H1 (cell line): ENCODE results near the gene HES1. TPM values are rescaled to one million over a fixed set of nuclear protein-coding genes. Genes with fewer than 3 reads are reported as not detected.
"Not testable (repeated sequence)": the region's sequence is repeated elsewhere in the genome, so short reads cannot be mapped to it uniquely, and the experiment has no call there.

Source experiments
- CTCF ChIA-PET: fragments of 300-600 bp; sonication (Branson Sonifier 250); formaldehyde crosslinking; loops from one replicate; lab custom pipeline; 2021; ENCODE audit not compliant: partially characterized antibody; lab: Charles Lee
- POLR2A ChIA-PET: fragments of 300-600 bp; sonication (Branson Sonifier 250); formaldehyde crosslinking; loops from one replicate; lab custom pipeline; 2021; ENCODE audit warnings: inconsistent platforms; ENCODE audit not compliant: partially characterized antibody; lab: Charles Lee
- DNase-seq, 2 experiments: peaks; one replicate each; pipeline versions ENCODE4 v3.0.0 to v3.0.0-alpha.2; 2010 to 2022; ENCODE audit warnings: low spot score in 2 of 2, low read depth in 1 of 2, mixed read lengths in 1 of 2
- FAIRE-seq: peaks from 2 replicates; lab custom pipeline; 2011; peaks lifted over from hg19 to GRCh38; lab: Jason Lieb, UNC
- H2AFZ ChIP-seq: 2 replicates; pipeline ENCODE4 v1.8.1; 2012; ENCODE audit warnings: low read length, inconsistent platforms
- H2AK5ac ChIP-seq: 2 replicates; pipeline ENCODE4 v1.6.1; 2013; ENCODE audit warnings: low read depth, low read length
- H2BK120ac ChIP-seq: replicated peaks from 2 replicates; pipeline ENCODE3; 2013; ENCODE audit warnings: low read depth, low read length, inconsistent platforms
- H2BK12ac ChIP-seq: 2 replicates; pipeline ENCODE4 v1.6.1; 2013; ENCODE audit warnings: low read depth, low read length
- H2BK15ac ChIP-seq: 2 replicates; pipeline ENCODE4 v1.6.1; 2013; ENCODE audit warnings: low read length
- H2BK20ac ChIP-seq: 2 replicates; pipeline ENCODE4 v1.6.1; 2013; ENCODE audit warnings: low read length
- H2BK5ac ChIP-seq: 2 replicates; pipeline ENCODE4 v1.6.1; 2013; ENCODE audit warnings: low read depth, low read length
- H3K14ac ChIP-seq: 2 replicates; pipeline ENCODE4 v1.6.1; 2013; ENCODE audit warnings: inconsistent platforms; ENCODE audit not compliant: insufficient read length
- H3K18ac ChIP-seq: 2 replicates; pipeline ENCODE4 v1.6.1; 2013; ENCODE audit warnings: low read length; ENCODE audit errors: extremely low read depth
- H3K23ac ChIP-seq: 2 replicates; pipeline ENCODE4 v1.6.1; 2013; ENCODE audit warnings: inconsistent platforms; ENCODE audit not compliant: insufficient read length
- H3K23me2 ChIP-seq: 2 replicates; pipeline ENCODE4 v1.6.1; 2013; ENCODE audit warnings: low read depth, low read length
- H3K27ac ChIP-seq: 2 replicates; pipeline ENCODE4 v1.6.1; 2011; ENCODE audit warnings: low read depth, low read length, inconsistent platforms
- H3K27me3 ChIP-seq, 4 experiments: replicated peaks in 1 of 4; 1 replicate in 1 of 4; 2 replicates in 3 of 4; pipeline versions ENCODE4 v1.6.1 to v1.8.1; 2011 to 2013; ENCODE audit warnings: low read length in 3 of 4, mild to moderate bottlenecking in 3 of 4, inconsistent platforms in 2 of 4, mixed read lengths in 2 of 4, moderate library complexity in 1 of 4; ENCODE audit not compliant: control insufficient read depth in 3 of 4, insufficient read depth in 3 of 4; ENCODE audit errors: extremely low read depth in 1 of 4
- H3K36me3 ChIP-seq, 4 experiments: 2 replicates each; pipeline versions ENCODE4 v1.6.1 to v1.8.1; 2011 to 2013; ENCODE audit warnings: mild to moderate bottlenecking in 4 of 4, low read length in 3 of 4, moderate library complexity in 2 of 4, control low read depth in 1 of 4, inconsistent platforms in 1 of 4; ENCODE audit not compliant: insufficient read depth in 4 of 4, control insufficient read depth in 2 of 4
- H3K4ac ChIP-seq: replicated peaks from 2 replicates; pipeline ENCODE3; 2013; ENCODE audit warnings: low read length, low read depth, mixed read lengths, inconsistent platforms; ENCODE audit not compliant: insufficient read length
- H3K4me1 ChIP-seq, 4 experiments: replicated peaks in 1 of 4; 1 replicate in 1 of 4; 2 replicates in 3 of 4; pipeline versions ENCODE4 v1.6.1 to v1.8.1; 2011 to 2013; ENCODE audit warnings: low read length in 3 of 4, inconsistent platforms in 2 of 4, mixed read lengths in 1 of 4; ENCODE audit not compliant: insufficient read depth in 4 of 4, control insufficient read depth in 3 of 4
- H3K4me2 ChIP-seq, 2 experiments: 2 replicates each; pipeline versions ENCODE4 v1.6.1 to v1.8.1; 2011 to 2013; ENCODE audit warnings: low read depth in 2 of 2, low read length in 2 of 2, control low read depth in 1 of 2, inconsistent platforms in 1 of 2, mild to moderate bottlenecking in 1 of 2; ENCODE audit not compliant: insufficient read depth in 1 of 2
- H3K4me3 ChIP-seq, 4 experiments: fragments of 200-600, 300-600 bp in 1 of 4; sonication (generic), shearing (Covaris generic), sonication (Bioruptor Twin) in 1 of 4; 2 replicates each; pipeline versions ENCODE4 v1.5.1 to v1.8.1; 2011 to 2016; ENCODE audit warnings: low read length in 4 of 4, low read depth in 3 of 4, control low read depth in 2 of 4, inconsistent platforms in 2 of 4, mild to moderate bottlenecking in 2 of 4, mixed read lengths in 1 of 4, moderate library complexity in 1 of 4; ENCODE audit not compliant: insufficient read depth in 2 of 4; ENCODE audit errors: extremely low read depth in 1 of 4
- H3K56ac ChIP-seq: replicated peaks from 2 replicates; pipeline ENCODE3; 2013; ENCODE audit warnings: low read depth, mild to moderate bottlenecking, mixed read lengths, low read length, inconsistent platforms; ENCODE audit not compliant: insufficient read length
- H3K79me1 ChIP-seq: 2 replicates; pipeline ENCODE4 v1.6.1; 2013; ENCODE audit warnings: low read depth, low read length, control low read depth
- H3K79me2 ChIP-seq, 2 experiments: 2 replicates each; pipeline versions ENCODE4 v1.6.1 to v1.8.1; 2012 to 2013; ENCODE audit warnings: low read length in 2 of 2, mild to moderate bottlenecking in 2 of 2, inconsistent platforms in 1 of 2; ENCODE audit not compliant: insufficient read depth in 2 of 2, control insufficient read depth in 1 of 2
- H3K9ac ChIP-seq, 4 experiments: replicated peaks in 1 of 4; 1 replicate in 1 of 4; 2 replicates in 3 of 4; pipeline versions ENCODE4 v1.6.1 to v1.8.1; 2011 to 2013; ENCODE audit warnings: low read depth in 3 of 4, low read length in 3 of 4, control low read depth in 2 of 4, mild to moderate bottlenecking in 2 of 4, moderate library complexity in 2 of 4, inconsistent platforms in 1 of 4; ENCODE audit errors: extremely low read depth in 1 of 4
- H3K9me3 ChIP-seq, 2 experiments: 2 replicates each; pipeline versions ENCODE4 v1.6.1 to v1.8.1; 2012 to 2013; ENCODE audit warnings: mild to moderate bottlenecking in 2 of 2, moderate library complexity in 2 of 2, control low read depth in 1 of 2, inconsistent platforms in 1 of 2, low read depth in 1 of 2, low read length in 1 of 2, mixed read lengths in 1 of 2; ENCODE audit not compliant: insufficient read depth in 2 of 2
- H4K20me1 ChIP-seq, 2 experiments: replicated peaks in 1 of 2; 2 replicates each; pipeline versions ENCODE3 to v1.8.1; 2011 to 2013; ENCODE audit warnings: inconsistent platforms in 2 of 2, low read length in 2 of 2, mild to moderate bottlenecking in 1 of 2; ENCODE audit not compliant: insufficient read depth in 2 of 2, control insufficient read depth in 1 of 2
- H4K5ac ChIP-seq: 2 replicates; pipeline ENCODE4 v1.6.1; 2013; ENCODE audit warnings: low read length, low read depth, mixed read lengths, inconsistent platforms; ENCODE audit not compliant: insufficient read length
- H4K8ac ChIP-seq: 2 replicates; pipeline ENCODE4 v1.8.0; 2013; ENCODE audit warnings: mild to moderate bottlenecking, moderate library complexity, low read length, inconsistent platforms; ENCODE audit not compliant: insufficient read depth; ENCODE audit errors: extremely low read depth
- H4K91ac ChIP-seq: replicated peaks from 2 replicates; pipeline ENCODE3; 2013; ENCODE audit warnings: low read length, mixed read lengths, inconsistent platforms; ENCODE audit not compliant: insufficient read length
- BCL11A ChIP-seq, 2 experiments: IDR thresholded peaks; one replicate each; pipeline ENCODE4 v1.6.1; 2011; ENCODE audit warnings: low read depth in 2 of 2, low read length in 2 of 2, mild to moderate bottlenecking in 2 of 2
- BRCA1 ChIP-seq: IDR thresholded peaks from 2 replicates; pipeline ENCODE4 v1.6.1; 2012; ENCODE audit warnings: low read depth, low read length, improper control_type of control experiment
- CTCF ChIP-seq, 3 experiments: IDR thresholded peaks; 1 replicate in 2 of 3; 2 replicates in 1 of 3; pipeline versions ENCODE4 v1.5.1 to v1.6.1; 2011; ENCODE audit warnings: low read length in 3 of 3, mild to moderate bottlenecking in 3 of 3, inconsistent platforms in 2 of 3, low read depth in 1 of 3, moderate library complexity in 1 of 3; ENCODE audit not compliant: insufficient read depth in 1 of 3; ENCODE audit errors: control extremely low read depth in 1 of 3
- KDM4A ChIP-seq: IDR thresholded peaks from one replicate; pipeline ENCODE4 v1.7.1; 2012; ENCODE audit warnings: low read depth, mild to moderate bottlenecking, moderate library complexity, low read length, inconsistent platforms; ENCODE audit not compliant: severe bottlenecking
- KDM5A ChIP-seq: fragments of 200-600 bp; IDR thresholded peaks from 2 replicates; pipeline ENCODE4 v1.7.1; 2012; ENCODE audit warnings: mild to moderate bottlenecking, low read length, inconsistent platforms, mixed read lengths
- SRF ChIP-seq: IDR thresholded peaks from 2 replicates; pipeline ENCODE4 v1.6.1; 2011; ENCODE audit warnings: mild to moderate bottlenecking, low read depth, low read length, moderate library complexity
- TCF12 ChIP-seq: IDR thresholded peaks from 2 replicates; pipeline ENCODE4 v1.6.1; 2011; ENCODE audit warnings: low read depth, mild to moderate bottlenecking, low read length
- WGBS, 2 experiments: shearing (Covaris generic) in 1 of 2; methylation state at CpG; one replicate each; pipeline versions ENCODE4 v1.1.6 to v1.1.7; 2013 to 2015; ENCODE audit warnings: low lambda C conversion rate in 2 of 2, mixed read lengths in 2 of 2, inconsistent platforms in 1 of 2, low coverage in 1 of 2, missing lambda C conversion rate in 1 of 2; ENCODE audit not compliant: insufficient replicate concordance in 2 of 2, insufficient coverage in 1 of 2, insufficient read length in 1 of 2; ENCODE audit errors: extremely low coverage in 1 of 2, missing lambda C conversion rate in 1 of 2; 5-methylcytosine and 5-hydroxymethylcytosine counted together
- polyA plus RNA-seq, 7 experiments: library from polyadenylated mRNA; depleted of rRNA in 3 of 7; stranded (reverse) in 5 of 7; unstranded in 2 of 7; fragments of >200 nt in 5 of 7; fragments of 200-250 nt in 2 of 7; gene quantifications; 1 replicate in 5 of 7; 2 replicates in 1 of 7; 4 replicates in 1 of 7; pipeline versions ENCODE4 v1.2.1 to v1.2.3, GENCODE V29; 2011 to 2013; ENCODE audit warnings: missing spikeins in 2 of 7, mixed read lengths in 2 of 7
- total RNA-seq: library from RNA; stranded (reverse); fragmentation: NEBNext Ultra II Directional; extraction: Animal tissue kit (Norgen Biotek cat#: 25700); gene quantifications from 2 replicates; pipeline ENCODE4 v1.2.1, GENCODE V29; 2021

The HES1 gene
- total and polyA plus RNA-seq, 2 of the 8 experiments (the other 6 are each of a cell fraction or from before 2014, with no cell fraction given) = 7.9 to 12.9 TPM

GRCh38 chr3:194128202-194128918 lies 7.6 kb upstream of the HES1 start (continued):
- TF ChIP-seq KDM5A (no peak), TCF12 (no peak), BRCA1 (no peak), BCL11A (IDR thresholded peaks at IDR 0.05; ENCODE audit: low read depth in 2 of 2, low read length in 2 of 2) (no peak), SRF (no peak), KDM4A (no peak), CTCF (IDR thresholded peaks at IDR 0.05; ENCODE audit: control extremely low read depth in 1 of 3, insufficient read depth in 1 of 3, low read depth in 1 of 3, low read length in 3 of 3) (no peak)

GRCh38 chr3:194128919-194129295 lies 7.0 kb upstream of the HES1 start:
- H4K20me1 ChIP-seq, H3K4me2 ChIP-seq, H3K4me3 ChIP-seq, H3K56ac ChIP-seq, H3K79me1 ChIP-seq, H3K14ac ChIP-seq, H2BK12ac ChIP-seq, H2BK20ac ChIP-seq, H2BK5ac ChIP-seq, H2AFZ ChIP-seq, H4K8ac ChIP-seq, H3K79me2 ChIP-seq, H2AK5ac ChIP-seq, H3K9me3 ChIP-seq, H2BK15ac ChIP-seq, H2BK120ac ChIP-seq, H3K23ac ChIP-seq, H3K27ac ChIP-seq, H4K5ac ChIP-seq, DNase-seq, H3K36me3 ChIP-seq, H3K18ac ChIP-seq, H3K4ac ChIP-seq, H4K91ac ChIP-seq, H3K23me2 ChIP-seq, H3K9ac ChIP-seq, FAIRE-seq: not testable (repeated sequence)
- POLR2A ChIA-PET = interaction anchor here (1.2 to 5.4 kb wide), 3 partner anchors 10 to 19 kb away, joined by 3 to 21 read pairs (median 11); no protein-coding TSS in a partner anchor
- WGBS, 2 experiments = 92% methylated on average over 8 of the region's 8 CpGs; no CpG with 5 or more reads in 1 of the 2 experiments
- Histone ChIP-seq H3K27me3 (peaks cover 0 to 13% (median 6%) of the 10 kb centered on the region in 4 experiments; a peak in 4 of 7 replicates), H3K4me1 (peaks cover 26 to 37% (median 30%) of the 10 kb centered on the region in 4 experiments)
- CTCF ChIA-PET = interaction anchor here (0.7 to 2.6 kb wide), 4 partner anchors 22 to 710 kb away, joined by 3 to 9 read pairs (median 3); no protein-coding TSS in a partner anchor
